Gastroesophageal sphincter (tissue), 3 donors: Measurements from ENCODE around the gene ZGLP1.

Experiments used
- POLR2A ChIP-seq, 2 donors: fragments of 450-650 bp; IDR thresholded peaks; one replicate each; pipeline ENCODE4 v1.6.1; 2017; ENCODE audit warnings: antibody characterized with exemption in 2 of 2, mild to moderate bottlenecking in 2 of 2, moderate library complexity in 1 of 2
- TF ChIP-seq, protein P1 (sequence below), 4 experiments: fragments of 200-600 bp in 2 of 4; fragments of 450-650 bp in 2 of 4; sonication (generic) in 1 of 4; IDR thresholded peaks; one replicate each; pipeline ENCODE4 v1.5.1; 2017 to 2019; ENCODE audit warnings: antibody characterized with exemption in 4 of 4, mild to moderate bottlenecking in 2 of 4, moderate library complexity in 2 of 4

- TF ChIP-seq, protein P1, sequence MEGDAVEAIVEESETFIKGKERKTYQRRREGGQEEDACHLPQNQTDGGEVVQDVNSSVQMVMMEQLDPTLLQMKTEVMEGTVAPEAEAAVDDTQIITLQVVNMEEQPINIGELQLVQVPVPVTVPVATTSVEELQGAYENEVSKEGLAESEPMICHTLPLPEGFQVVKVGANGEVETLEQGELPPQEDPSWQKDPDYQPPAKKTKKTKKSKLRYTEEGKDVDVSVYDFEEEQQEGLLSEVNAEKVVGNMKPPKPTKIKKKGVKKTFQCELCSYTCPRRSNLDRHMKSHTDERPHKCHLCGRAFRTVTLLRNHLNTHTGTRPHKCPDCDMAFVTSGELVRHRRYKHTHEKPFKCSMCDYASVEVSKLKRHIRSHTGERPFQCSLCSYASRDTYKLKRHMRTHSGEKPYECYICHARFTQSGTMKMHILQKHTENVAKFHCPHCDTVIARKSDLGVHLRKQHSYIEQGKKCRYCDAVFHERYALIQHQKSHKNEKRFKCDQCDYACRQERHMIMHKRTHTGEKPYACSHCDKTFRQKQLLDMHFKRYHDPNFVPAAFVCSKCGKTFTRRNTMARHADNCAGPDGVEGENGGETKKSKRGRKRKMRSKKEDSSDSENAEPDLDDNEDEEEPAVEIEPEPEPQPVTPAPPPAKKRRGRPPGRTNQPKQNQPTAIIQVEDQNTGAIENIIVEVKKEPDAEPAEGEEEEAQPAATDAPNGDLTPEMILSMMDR (IDR thresholded peaks at IDR 0.05): no peak
- no peak for TF ChIP-seq POLR2A (IDR thresholded peaks at IDR 0.05)
Measured at GRCh38 chr19:10317045-10317856, 7.6 kb upstream of the ZGLP1 start.
